Calu3 (cell line): ENCODE measurements around the gene LGR5. TPM values are rescaled to one million over a fixed set of nuclear protein-coding genes. Genes with fewer than 3 reads are reported as not detected.
A peak's percentile ranks its signal among the peaks of the same experiment; 100 is the strongest.

Source experiments
- BruUV-seq: library from RNA; stranded (reverse); fragments of 400-500 nt; replicated peaks from 2 replicates; lab custom pipeline; 2021; lab: Mats Ljungman, UMichigan
- CTCF ChIA-PET: fragments of 300-600 bp; sonication (Branson Sonifier 250); formaldehyde crosslinking; loops from one replicate; lab custom pipeline; 2022; ENCODE audit warnings: antibody characterized with exemption; lab: Charles Lee
- DNase-seq: peaks from one replicate; pipeline ENCODE4 v3.0.0; 2022
- H3K27ac Mint-ChIP-seq: one replicate; pipeline ENCODE4 v1.8.0; 2022; ENCODE audit warnings: mixed read lengths; ENCODE audit not compliant: unreplicated experiment
- H3K27me3 Mint-ChIP-seq: one replicate; pipeline ENCODE4 v1.8.0; 2022; ENCODE audit warnings: mixed read lengths; ENCODE audit not compliant: unreplicated experiment
- H3K36me3 Mint-ChIP-seq: one replicate; pipeline ENCODE4 v1.8.0; 2022; ENCODE audit warnings: mild to moderate bottlenecking, moderate library complexity, mixed read lengths; ENCODE audit not compliant: insufficient read depth, unreplicated experiment
- H3K4me1 Mint-ChIP-seq: one replicate; pipeline ENCODE4 v1.8.0; 2022; ENCODE audit warnings: mild to moderate bottlenecking, low read depth, mixed read lengths; ENCODE audit not compliant: unreplicated experiment
- H3K4me3 Mint-ChIP-seq: one replicate; pipeline ENCODE4 v1.8.0; 2022; ENCODE audit warnings: mild to moderate bottlenecking, low read depth, moderate library complexity, mixed read lengths; ENCODE audit not compliant: unreplicated experiment
- H3K9me3 Mint-ChIP-seq: one replicate; pipeline ENCODE4 v1.8.0; 2022; ENCODE audit warnings: low read depth, mixed read lengths; ENCODE audit not compliant: unreplicated experiment
- intact Hi-C: fragments of 100-400 bp; cut with micrococcal nuclease; formaldehyde crosslinking; loops from one replicate; pipeline ENCODE4 v1.10.0; 2022; ENCODE audit not compliant: unreplicated experiment
- total RNA-seq: library from RNA; stranded (reverse); gene quantifications from 2 replicates; pipeline ENCODE4 v1.2.3, GENCODE V29; 2022
- TF ChIP-seq, protein P1 (sequence below): fragments of 200-600 bp; IDR thresholded peaks from one replicate; pipeline ENCODE4 v1.8.0; 2022; ENCODE audit warnings: antibody characterized with exemption; ENCODE audit not compliant: unreplicated experiment

LGR5 gene
- total RNA-seq, 1 experiment from 2014 or later, result 0.09 TPM

DNA sequence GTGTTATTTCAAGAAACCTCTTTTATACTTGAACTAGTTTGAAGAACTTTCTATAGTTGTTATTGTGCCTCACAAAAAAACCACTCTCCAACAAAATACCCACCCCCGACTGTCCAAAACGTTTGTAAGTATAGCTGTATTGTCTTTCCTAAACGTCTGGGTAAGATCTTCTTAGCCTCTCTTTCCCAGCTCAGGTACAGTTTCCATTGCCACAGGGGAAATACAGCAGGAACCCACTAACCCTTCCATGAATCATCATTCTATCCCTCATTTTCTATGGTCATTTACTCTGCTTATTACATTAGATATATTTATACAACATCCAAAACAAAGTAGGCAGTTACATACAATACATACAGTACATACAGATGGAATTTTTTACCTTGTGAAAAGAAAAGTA, 153.2 kb downstream of the LGR5 start:
- intact Hi-C loops, result no loop called here
- CTCF ChIA-PET, result no interaction called here
- Mint-ChIP-seq H3K9me3 (no peaks in the 10 kb centered on the region), H3K4me1 (peaks cover 11% of the 10 kb centered on the region), H3K36me3 (peaks cover 7% of the 10 kb centered on the region), H3K27me3 (no peaks in the 10 kb centered on the region), H3K4me3 (no peak overlapping the region), H3K27ac (no peak overlapping the region)
- no peak for DNase-seq
- TF ChIP-seq, protein P1, sequence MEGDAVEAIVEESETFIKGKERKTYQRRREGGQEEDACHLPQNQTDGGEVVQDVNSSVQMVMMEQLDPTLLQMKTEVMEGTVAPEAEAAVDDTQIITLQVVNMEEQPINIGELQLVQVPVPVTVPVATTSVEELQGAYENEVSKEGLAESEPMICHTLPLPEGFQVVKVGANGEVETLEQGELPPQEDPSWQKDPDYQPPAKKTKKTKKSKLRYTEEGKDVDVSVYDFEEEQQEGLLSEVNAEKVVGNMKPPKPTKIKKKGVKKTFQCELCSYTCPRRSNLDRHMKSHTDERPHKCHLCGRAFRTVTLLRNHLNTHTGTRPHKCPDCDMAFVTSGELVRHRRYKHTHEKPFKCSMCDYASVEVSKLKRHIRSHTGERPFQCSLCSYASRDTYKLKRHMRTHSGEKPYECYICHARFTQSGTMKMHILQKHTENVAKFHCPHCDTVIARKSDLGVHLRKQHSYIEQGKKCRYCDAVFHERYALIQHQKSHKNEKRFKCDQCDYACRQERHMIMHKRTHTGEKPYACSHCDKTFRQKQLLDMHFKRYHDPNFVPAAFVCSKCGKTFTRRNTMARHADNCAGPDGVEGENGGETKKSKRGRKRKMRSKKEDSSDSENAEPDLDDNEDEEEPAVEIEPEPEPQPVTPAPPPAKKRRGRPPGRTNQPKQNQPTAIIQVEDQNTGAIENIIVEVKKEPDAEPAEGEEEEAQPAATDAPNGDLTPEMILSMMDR, result no peak
- no TSS peak for BruUV-seq

DNA sequence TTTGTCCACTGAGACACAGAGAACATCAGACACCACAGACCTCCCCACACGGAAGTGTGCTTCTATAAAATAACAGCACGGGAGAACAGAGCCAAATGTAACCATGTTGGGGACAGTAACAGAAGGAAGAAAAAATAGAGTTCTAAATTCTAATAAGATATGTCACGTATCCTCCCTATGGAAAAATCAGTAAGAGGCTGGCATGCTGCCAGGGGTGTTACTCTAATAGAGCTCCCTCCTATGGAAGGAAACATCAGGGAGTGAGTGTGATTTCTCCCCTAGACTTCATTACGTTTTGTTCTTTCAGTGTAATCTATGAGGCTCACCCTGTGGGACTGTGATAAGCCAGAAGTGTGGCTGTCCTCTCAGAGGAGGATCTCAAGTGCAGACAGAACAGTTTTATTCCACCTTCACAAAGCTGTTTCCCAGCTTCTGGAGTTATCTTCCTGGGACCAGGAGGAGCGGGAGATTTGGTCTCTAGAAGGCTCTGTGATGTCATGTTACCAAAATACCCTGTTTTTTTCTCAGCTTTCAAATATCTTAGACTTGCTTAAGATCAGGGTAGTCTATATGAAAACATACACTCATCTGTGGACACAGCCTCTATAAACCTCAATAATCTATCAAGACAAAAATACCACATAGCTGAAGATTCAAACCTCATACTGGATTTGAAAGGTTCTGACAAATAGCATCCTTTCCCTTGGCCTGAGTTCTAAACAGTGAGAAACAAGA, 154.8 kb downstream of the LGR5 start:
- H3K4me1 Mint-ChIP-seq, result peaks cover 11% of the 10 kb centered on the region
- peaks cover 7% of the 10 kb centered on the region for H3K36me3 Mint-ChIP-seq
- peak; percentile 66 for DNase-seq
- intact Hi-C loops, result no loop called here
- no peaks in the 10 kb centered on the region for H3K27me3 Mint-ChIP-seq
- H3K4me3 Mint-ChIP-seq, result peak overlapping the region; percentile 67
- CTCF ChIA-PET, result interaction anchor here (0.5 kb wide), 1 partner anchor 465 kb away, joined by 3 read pairs; no protein-coding TSS in a partner anchor
- no peaks in the 10 kb centered on the region for H3K9me3 Mint-ChIP-seq
- TF ChIP-seq, protein P1, result no peak
- H3K27ac Mint-ChIP-seq, result peak overlapping the region; percentile 78
- BruUV-seq, result no TSS peak

DNA sequence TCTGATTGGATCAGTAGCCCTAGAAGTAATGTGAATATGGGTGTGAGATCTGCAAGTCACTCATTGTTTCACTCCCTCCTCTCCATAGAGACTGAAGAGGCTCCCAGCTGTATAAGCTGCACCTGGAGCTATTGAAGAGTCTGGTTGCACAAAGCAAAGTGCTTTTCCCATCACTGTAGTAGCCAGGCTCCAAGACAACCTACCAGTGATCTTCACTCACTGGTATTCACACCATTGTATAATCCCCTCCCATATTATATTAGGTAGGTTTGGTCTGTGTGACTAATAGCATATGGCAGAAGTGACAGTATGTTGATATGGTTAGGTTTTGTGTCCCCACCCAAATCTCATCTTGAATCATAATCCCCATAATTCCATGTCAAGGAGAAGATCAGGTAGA, 159.6 kb downstream of the LGR5 start:
- Mint-ChIP-seq H3K27me3 (peaks cover 7% of the 10 kb centered on the region), H3K36me3 (peaks cover 10% of the 10 kb centered on the region), H3K4me3 (no peak overlapping the region), H3K4me1 (peaks cover 6% of the 10 kb centered on the region), H3K27ac (no peak overlapping the region), H3K9me3 (no peaks in the 10 kb centered on the region)
- CTCF ChIA-PET, result no interaction called here
- TF ChIP-seq, protein P1, result no peak
- no TSS peak for BruUV-seq
- no peak for DNase-seq
- intact Hi-C loops, result no loop called here

DNA sequence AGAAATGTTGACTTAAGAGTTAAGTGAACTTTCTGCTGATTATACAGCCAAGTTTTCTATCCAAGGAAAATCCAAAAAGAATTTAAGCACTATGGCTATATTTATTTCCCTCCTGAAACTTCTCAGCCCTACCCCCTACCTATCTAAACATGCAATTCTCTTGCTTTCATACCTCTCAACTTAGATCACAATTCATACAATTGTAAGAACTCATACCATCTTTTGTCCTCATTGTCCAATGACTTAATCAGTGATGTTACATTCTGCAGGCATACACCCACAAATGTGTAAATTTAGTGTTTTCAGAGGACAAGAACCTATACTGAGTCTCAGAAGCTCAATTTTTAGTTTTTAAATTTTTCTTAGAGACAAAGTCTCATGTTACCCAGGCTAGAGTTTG, 161.9 kb downstream of the LGR5 start:
- intact Hi-C loops, result no loop called here
- Mint-ChIP-seq H3K9me3 (no peaks in the 10 kb centered on the region), H3K4me1 (no peaks in the 10 kb centered on the region), H3K36me3 (peaks cover 11% of the 10 kb centered on the region), H3K4me3 (no peak overlapping the region), H3K27me3 (peaks cover 7% of the 10 kb centered on the region), H3K27ac (no peak overlapping the region)
- BruUV-seq, result no TSS peak
- no peak for DNase-seq
- CTCF ChIA-PET, result no interaction called here
- TF ChIP-seq, protein P1, result no peak
